Suppressor macrophage (primary cell): ENCODE data around the gene ZC3H12C.
A peak's percentile ranks its signal among the peaks of the same experiment; 100 is the strongest.

Experiments
- DNase-seq, 4 experiments: peaks; one replicate each; pipeline ENCODE4 v3.0.0-alpha.2; 2020 to 2022

Gene ZC3H12C

GRCh38 chr11:110098645-110099044 lies 5.5 kb downstream of the ZC3H12C start:
- DNase-seq = peak in 3 of 4 experiments; percentile 24 to 79 (median 69)

- no peak for DNase-seq
These were observed 7.5 kb downstream of the ZC3H12C start for GRCh38 chr11:110100476-110101240.

- DNase-seq = no peak
These were observed 13.6 kb downstream of the ZC3H12C start for GRCh38 chr11:110106713-110107274.

DNA sequence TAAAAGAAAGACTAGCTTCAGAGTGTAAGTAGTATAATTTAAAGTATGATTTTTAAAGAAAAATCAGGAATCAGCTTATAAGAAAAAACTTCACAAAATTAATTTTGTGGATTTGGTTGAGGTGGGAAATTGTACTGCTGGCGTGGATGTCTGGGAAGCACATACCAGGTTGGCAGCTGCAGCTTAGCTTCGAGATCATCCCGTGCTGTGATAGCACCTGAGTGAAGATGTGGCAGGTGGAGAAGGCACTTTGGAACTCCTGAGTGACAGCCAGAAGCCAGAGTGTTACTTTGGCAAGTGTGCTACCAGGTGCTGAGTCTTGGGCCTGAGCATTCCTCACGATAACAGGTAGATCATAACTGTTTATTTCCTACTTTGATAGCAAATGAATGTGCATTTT lies 17.7 kb downstream of the ZC3H12C start:
- no peak for DNase-seq

DNA sequence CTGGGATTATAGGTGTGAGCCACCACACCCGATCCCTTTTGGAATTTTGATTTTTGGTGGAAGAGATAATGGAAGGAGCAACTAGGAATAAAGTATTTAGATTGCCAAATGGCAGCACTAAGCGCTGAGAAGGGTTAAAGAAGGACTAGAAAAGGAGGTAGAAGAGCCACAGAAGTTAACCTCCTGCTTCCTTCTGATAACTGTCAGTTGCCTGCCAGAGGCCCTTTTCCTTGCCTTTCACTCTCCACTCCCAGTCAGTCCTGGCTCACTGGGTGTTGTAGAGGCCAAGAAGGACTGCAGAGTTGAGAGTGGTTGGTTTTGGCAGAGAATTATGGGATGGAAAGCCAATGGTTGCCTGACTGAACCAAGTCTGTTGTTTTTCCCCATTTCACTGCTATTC lies 19.3 kb downstream of the ZC3H12C start:
- no peak for DNase-seq

GRCh38 chr11:110113505-110113904 lies 20.3 kb downstream of the ZC3H12C start:
- peak in 2 of 4 experiments; percentile 46 to 50 for DNase-seq

- DNase-seq = no peak
These were observed 20.8 kb downstream of the ZC3H12C start for GRCh38 chr11:110113973-110114372.

GRCh38 chr11:110119317-110119716 lies 26.1 kb downstream of the ZC3H12C start:
- no peak for DNase-seq

GRCh38 chr11:110121204-110121603 lies 28.0 kb downstream of the ZC3H12C start:
- no peak for DNase-seq

GRCh38 chr11:110123003-110123402 lies 29.8 kb downstream of the ZC3H12C start:
- no peak for DNase-seq

DNA sequence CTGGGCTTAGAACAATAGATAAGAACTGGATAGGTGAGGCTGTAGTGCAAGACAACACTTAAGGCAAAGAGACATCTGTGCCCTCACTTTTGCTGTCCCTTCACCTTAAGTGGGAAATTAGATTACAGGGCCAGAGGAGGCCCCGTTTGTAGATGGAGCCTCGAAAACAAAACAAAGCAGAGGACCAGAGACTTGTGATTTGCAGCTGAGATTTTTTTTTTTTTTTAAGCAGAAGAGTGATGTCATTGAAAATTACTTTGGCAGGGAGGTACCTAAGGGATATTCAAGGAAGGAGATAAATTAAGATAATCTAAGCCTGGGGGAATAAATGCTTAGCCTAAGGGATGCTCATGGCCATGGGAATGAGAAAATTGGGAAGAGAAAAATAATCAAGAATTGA lies 31.4 kb downstream of the ZC3H12C start:
- no peak for DNase-seq

- no peak for DNase-seq
These were observed 32.4 kb downstream of the ZC3H12C start for GRCh38 chr11:110125632-110126031.

DNA sequence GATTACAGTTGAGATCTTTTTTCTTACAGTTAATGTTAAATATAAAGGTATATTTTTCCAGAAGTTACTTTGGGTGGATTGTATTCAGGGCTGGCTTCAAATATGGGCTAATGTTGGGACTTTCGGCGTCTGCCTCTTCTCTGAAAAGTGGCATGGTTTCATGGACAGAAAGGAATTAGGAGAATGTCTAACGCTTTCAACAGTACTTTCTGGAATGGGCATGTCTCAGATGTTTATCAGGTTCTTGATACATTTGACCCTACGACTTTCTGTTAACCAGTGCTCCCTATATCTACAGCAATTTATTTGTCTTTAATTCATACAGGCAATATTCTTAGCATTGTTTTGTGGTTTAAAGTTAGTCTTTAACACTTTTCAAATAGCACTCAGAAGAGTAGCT lies 33.7 kb downstream of the ZC3H12C start:
- no peak for DNase-seq

DNA sequence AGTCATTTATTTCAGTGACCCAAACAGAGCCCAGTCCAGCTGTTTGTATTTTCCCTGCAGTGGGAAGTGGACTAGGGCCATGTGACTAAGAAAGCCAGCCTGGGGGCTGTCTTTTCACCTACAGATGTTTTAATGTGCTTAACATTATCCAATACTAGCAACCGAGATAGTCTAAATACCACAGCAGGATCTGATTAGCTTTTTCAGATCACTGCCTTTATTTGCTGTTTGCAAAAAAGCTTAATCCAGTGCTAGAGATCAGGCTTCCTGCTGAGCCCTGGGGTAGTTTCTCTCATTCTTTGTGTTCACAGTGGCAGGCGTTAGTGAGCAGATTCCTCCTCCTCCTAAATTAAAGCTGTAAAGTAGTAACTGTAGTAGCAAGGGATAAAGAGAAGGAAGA lies 35.0 kb downstream of the ZC3H12C start:
- no peak for DNase-seq

DNA sequence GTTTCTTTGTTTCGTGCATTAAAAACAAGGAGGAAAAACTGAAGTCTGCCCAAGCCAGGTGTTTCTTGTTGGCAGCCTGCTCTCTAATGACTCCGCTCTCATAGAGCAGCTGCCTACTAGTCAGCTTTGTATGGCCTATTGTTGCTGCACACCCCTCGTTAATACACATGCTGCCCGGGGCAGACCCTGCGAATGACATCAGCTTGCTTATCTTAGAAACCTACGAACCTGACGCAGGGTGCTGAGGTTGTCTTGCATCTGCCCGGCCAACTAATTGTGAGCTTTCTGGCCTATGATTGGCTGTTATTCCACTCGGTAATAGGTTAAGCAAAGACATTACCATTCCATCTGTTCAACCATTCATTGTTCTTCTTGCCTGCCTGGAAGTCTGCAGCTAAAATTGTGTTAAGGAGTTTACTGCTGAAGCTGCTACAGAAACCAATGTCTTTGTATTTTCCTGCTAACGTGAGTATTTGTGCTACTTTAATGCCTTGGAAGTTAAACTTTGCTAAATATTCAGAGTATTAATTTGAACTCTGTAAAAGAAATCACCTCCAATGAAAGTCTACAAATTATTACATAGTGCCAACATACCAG lies 37.5 kb downstream of the ZC3H12C start:
- DNase-seq = no peak

- no peak for DNase-seq
These were observed 38.4 kb downstream of the ZC3H12C start for GRCh38 chr11:110131386-110132123.

DNA sequence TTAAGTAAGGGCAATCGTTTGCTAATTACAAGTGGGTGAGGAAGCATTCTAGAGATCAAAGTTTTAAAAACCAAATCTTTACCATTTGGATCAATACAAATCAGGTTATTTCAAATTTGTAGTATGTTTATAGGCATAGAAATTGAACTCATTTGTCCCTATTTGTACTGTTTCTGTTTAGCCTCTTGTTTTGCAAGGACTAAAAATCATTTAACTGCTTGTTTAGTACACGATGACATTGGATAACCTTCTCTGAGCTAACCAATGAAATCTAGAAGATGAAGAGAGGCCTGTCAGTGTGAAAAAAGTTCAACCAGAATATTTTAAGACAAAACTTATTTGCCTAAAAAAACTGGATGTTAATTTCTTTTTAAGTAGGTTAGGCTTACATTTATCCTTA lies 40.0 kb downstream of the ZC3H12C start:
- DNase-seq = no peak

DNA sequence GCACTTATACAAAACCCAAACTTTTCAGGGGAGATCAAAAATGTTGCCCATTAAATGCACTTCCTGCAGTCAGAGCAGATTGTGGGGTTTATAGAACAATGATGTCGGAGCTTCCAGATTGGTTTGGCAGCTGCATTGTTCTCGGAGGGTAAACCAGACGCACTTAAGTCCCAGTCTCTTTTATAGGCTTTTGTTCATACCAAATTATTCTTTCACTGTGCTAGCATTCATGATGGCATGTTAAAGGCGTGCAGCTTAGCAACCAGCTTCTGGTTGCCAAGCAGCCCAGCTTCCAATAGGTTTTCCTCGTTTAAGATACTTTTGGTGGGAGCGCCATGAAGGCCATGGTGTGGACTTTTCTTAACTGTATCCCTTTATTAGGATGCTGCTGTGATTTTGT lies 40.9 kb downstream of the ZC3H12C start:
- DNase-seq = no peak

GRCh38 chr11:110141812-110142211 lies 48.6 kb downstream of the ZC3H12C start:
- no peak for DNase-seq

DNA sequence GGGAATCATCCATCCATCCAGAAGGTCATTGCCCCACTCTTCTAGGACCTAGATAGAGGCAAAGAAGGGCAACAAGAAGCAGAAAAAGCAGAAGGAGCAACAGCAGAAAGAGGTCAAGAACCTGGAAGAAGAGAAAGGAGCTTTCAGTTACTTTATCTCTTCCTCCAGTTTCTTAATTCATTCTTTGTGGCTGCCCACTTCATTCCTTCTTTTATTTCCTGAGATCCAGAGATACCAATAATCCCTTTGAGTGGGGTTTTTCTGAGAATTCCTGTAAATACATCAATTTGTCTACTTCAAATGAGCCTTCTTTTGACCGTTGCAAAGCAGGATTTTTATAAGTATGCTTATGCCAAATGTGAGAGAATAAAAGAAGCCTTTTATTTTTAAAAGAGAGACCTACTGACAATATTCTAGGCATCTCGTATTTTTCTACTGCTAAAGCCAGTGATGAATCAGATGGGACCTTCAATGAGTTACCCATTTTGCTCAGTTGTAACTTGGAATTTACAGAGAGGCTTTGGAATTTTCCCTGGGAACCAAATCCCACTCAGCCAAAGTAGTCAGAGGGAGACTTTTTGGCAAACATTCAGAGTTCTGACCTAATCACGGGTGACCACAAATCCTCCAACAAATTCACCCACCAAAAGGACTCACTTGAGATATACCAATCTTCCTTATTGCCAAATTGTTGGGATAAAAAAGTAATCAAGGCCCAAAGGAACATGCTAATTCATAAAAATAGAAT lies 54.9 kb downstream of the ZC3H12C start:
- DNase-seq = no peak

DNA sequence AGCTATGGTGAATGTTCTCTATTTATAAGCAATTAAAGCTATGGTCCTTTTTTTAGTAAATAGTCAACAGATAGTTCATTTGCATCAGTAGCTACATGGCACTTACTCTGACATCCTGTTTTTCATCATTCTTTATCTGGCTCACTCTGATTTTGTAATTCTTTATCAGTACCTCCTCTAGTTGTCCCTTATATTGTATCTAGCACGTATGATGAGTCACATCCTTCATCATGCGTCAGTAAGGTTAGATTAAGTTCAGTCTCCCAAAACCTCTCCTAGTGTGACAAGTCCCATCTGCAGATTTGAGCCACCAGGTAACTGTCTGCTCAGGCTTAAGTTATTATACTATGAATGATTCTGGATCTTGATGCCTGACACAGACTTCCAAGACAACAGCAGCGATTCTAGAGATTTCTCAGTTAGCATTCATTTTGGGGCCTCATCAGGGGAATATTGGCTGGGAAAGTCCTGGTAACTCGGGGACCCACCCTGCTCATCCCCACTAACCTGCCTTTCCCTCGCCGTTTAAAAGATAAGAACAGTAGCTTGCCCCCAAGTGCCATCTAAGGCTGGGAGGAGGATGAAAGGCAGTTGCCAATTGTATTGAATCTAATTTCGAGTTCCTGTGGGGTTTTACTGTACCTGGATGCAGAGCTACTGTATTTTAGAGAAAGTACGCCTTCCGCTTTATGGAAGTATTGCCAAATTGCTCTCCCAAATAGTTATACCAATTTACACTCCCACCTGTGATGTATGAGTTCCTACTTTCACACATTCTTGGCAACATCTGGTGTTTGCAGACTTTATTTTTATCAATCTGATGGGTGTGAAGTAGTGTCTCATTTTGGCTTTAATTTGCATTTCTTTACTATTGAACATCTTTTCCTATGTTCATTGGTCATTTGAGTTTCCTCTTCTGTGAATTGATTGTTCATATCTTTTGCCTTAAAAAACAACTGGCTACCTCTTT lies 55.9 kb downstream of the ZC3H12C start:
- peak in 1 of 4 experiments; percentile 19 for DNase-seq
